Keratinocyte (primary cell): ENCODE data around the gene FASN.

Experiments
- EZH2 ChIP-seq: IDR thresholded peaks from one replicate; pipeline ENCODE4 v1.6.1; 2012; ENCODE audit warnings: inconsistent platforms, mild to moderate bottlenecking, low read length, moderate library complexity
- TF ChIP-seq, protein P1 (sequence below), 3 experiments: IDR thresholded peaks in 1 of 3; conservative IDR thresholded peaks in 1 of 3; optimal IDR thresholded peaks in 1 of 3; 2 replicates in 2 of 3; 3 replicates in 1 of 3; pipeline versions ENCODE3 to v1.5.1; 2011; ENCODE audit warnings: low read length in 3 of 3, mild to moderate bottlenecking in 3 of 3, moderate library complexity in 2 of 3, control low read depth in 1 of 3, inconsistent platforms in 1 of 3; ENCODE audit not compliant: insufficient read depth in 2 of 3; ENCODE audit errors: extremely low read depth in 1 of 3

DNA sequence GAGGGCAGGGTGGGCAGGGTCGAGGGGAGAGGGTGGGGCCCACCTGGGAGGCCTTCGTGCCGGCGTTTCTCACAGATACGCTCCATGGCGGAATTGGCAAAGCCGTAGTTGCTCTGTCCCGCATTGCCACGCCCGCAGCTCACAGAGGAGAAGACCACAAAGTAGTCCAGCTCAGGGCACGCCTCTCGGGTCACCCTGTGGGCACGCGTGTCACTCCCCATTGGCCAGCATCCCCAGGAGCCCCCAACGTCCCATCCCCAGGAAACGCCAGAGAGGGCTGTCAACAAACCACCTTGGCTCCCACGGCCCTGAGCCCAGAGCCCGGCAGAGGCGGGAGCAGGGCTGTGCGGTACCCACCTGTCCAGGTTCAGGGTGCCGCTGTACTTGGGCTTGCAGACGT is 16.1 kb downstream of the FASN start:
- TF ChIP-seq, protein P1, sequence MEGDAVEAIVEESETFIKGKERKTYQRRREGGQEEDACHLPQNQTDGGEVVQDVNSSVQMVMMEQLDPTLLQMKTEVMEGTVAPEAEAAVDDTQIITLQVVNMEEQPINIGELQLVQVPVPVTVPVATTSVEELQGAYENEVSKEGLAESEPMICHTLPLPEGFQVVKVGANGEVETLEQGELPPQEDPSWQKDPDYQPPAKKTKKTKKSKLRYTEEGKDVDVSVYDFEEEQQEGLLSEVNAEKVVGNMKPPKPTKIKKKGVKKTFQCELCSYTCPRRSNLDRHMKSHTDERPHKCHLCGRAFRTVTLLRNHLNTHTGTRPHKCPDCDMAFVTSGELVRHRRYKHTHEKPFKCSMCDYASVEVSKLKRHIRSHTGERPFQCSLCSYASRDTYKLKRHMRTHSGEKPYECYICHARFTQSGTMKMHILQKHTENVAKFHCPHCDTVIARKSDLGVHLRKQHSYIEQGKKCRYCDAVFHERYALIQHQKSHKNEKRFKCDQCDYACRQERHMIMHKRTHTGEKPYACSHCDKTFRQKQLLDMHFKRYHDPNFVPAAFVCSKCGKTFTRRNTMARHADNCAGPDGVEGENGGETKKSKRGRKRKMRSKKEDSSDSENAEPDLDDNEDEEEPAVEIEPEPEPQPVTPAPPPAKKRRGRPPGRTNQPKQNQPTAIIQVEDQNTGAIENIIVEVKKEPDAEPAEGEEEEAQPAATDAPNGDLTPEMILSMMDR (optimal IDR thresholded peaks at IDR 0.05 in 1 of 3, IDR thresholded peaks at IDR 0.05 in 1 of 3, conservative IDR thresholded peaks at IDR 0.05 in 1 of 3; ENCODE audit: extremely low read depth in 1 of 3, insufficient read depth in 2 of 3, low read length in 3 of 3) = no peak
- no peak for TF ChIP-seq EZH2
